Endothelial cell (in vitro differentiated cells): ENCODE data around the gene ARID4B. TPM values are rescaled to one million over a fixed set of nuclear protein-coding genes. Genes with fewer than 3 reads are reported as not detected.

Experiments
- DNase-seq: peaks from one replicate; pipeline ENCODE4 v3.0.0; 2021; ENCODE audit warnings: low spot score
- H3K27ac Mint-ChIP-seq: one replicate; pipeline ENCODE4 v1.8.0; 2021; ENCODE audit warnings: mixed read lengths, inconsistent platforms; ENCODE audit not compliant: unreplicated experiment
- H3K27me3 Mint-ChIP-seq: one replicate; pipeline ENCODE4 v1.8.0; 2021; ENCODE audit warnings: mild to moderate bottlenecking, moderate library complexity, mixed read lengths, inconsistent platforms; ENCODE audit not compliant: unreplicated experiment
- H3K36me3 Mint-ChIP-seq: one replicate; pipeline ENCODE4 v1.8.0; 2021; ENCODE audit warnings: mild to moderate bottlenecking, low read depth, mixed read lengths, inconsistent platforms; ENCODE audit not compliant: unreplicated experiment
- H3K4me1 Mint-ChIP-seq: one replicate; pipeline ENCODE4 v1.8.0; 2021; ENCODE audit warnings: mild to moderate bottlenecking, mixed read lengths, inconsistent platforms; ENCODE audit not compliant: unreplicated experiment
- H3K4me3 Mint-ChIP-seq: one replicate; pipeline ENCODE4 v1.8.0; 2021; ENCODE audit warnings: mild to moderate bottlenecking, mixed read lengths, inconsistent platforms; ENCODE audit not compliant: unreplicated experiment
- H3K9me3 Mint-ChIP-seq: one replicate; pipeline ENCODE4 v1.8.0; 2021; ENCODE audit warnings: mixed read lengths, inconsistent platforms; ENCODE audit not compliant: unreplicated experiment
- total RNA-seq: library from RNA; stranded (reverse); fragmentation: NEBNext Ultra II Directional; extraction: Animal tissue kit (Norgen Biotek cat#: 25700); gene quantifications from one replicate; pipeline ENCODE4 v1.2.1, GENCODE V29; 2021; ENCODE audit not compliant: unreplicated experiment
- TF ChIP-seq, protein P1 (sequence below): fragments of 200-600 bp; sonication (generic); IDR thresholded peaks from one replicate; pipeline ENCODE4 v1.5.0; 2021; ENCODE audit warnings: antibody characterized with exemption; ENCODE audit not compliant: unreplicated experiment

The ARID4B gene
- total RNA-seq, 1 donor from 2014 or later, result 48.2 TPM

DNA sequence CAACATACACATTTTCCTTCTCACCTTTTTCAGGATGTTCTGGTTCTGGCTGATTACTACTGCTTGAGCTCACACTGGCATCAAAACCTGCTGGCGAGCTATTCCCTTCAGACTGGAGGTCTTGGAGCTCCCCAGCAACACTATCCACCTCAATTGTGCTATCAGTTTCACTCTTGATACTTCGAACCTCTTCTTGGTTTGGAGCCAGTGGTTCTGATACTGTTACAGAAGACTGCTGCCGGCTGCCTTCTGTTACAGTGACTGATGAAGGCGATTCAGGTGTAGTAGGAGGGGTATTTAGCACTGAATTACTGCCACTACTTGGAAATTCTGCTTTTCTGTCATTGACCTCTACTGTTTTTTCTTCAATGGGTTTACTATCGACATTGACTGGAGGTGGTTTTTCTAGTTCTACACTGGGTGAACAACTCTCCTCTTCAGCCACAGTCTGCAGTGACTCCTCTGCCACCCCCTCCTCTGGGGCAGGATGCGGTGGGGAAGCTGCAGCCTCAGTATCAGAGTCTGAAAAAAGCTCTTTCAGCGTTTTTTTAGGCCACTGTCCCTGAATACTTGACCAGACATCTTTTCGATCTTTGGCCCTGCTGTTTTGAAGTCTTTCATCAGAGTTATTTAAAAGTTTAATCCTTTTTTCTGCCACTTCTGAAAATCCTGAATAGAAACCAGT, 146.3 kb downstream of the ARID4B start:
- H3K27ac Mint-ChIP-seq, result no peak overlapping the region
- H3K36me3 Mint-ChIP-seq, result peaks cover 18% of the 10 kb centered on the region
- no peak for DNase-seq
- H3K4me3 Mint-ChIP-seq, result peak overlapping the region; percentile 7
- H3K27me3 Mint-ChIP-seq, result no peaks in the 10 kb centered on the region
- H3K9me3 Mint-ChIP-seq, result no peaks in the 10 kb centered on the region
- H3K4me1 Mint-ChIP-seq, result no peaks in the 10 kb centered on the region
- TF ChIP-seq, protein P1, sequence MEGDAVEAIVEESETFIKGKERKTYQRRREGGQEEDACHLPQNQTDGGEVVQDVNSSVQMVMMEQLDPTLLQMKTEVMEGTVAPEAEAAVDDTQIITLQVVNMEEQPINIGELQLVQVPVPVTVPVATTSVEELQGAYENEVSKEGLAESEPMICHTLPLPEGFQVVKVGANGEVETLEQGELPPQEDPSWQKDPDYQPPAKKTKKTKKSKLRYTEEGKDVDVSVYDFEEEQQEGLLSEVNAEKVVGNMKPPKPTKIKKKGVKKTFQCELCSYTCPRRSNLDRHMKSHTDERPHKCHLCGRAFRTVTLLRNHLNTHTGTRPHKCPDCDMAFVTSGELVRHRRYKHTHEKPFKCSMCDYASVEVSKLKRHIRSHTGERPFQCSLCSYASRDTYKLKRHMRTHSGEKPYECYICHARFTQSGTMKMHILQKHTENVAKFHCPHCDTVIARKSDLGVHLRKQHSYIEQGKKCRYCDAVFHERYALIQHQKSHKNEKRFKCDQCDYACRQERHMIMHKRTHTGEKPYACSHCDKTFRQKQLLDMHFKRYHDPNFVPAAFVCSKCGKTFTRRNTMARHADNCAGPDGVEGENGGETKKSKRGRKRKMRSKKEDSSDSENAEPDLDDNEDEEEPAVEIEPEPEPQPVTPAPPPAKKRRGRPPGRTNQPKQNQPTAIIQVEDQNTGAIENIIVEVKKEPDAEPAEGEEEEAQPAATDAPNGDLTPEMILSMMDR, result no peak

DNA sequence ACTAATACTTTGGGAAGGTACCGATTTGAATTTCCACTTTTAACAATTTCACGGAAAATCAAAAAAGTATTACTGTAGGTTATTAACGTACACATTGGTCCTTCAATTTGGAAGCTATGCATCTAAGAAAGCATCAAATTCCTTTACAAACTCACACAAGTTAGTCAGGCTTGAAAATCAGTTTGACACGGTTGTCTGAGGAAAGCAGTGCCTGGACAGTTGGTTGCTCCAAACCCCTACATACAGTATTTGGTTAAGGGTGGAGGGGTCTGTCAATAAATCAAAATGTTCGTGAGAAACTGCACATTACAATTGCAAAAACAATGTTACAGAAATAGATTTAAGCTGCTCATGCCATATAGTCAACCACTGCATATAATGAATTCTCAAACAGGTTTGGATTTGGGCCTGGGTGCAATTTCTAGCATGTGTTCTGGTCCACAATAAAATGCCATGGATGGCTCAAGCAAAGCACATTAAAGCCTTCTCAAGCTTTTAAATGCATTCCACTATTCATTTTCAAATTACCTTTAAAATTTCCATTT, 147.0 kb downstream of the ARID4B start:
- H3K27ac Mint-ChIP-seq, result no peak overlapping the region
- no peak for DNase-seq
- H3K4me3 Mint-ChIP-seq, result peak overlapping the region; percentile 7
- no peaks in the 10 kb centered on the region for H3K9me3 Mint-ChIP-seq
- H3K27me3 Mint-ChIP-seq, result peaks cover 1% of the 10 kb centered on the region
- H3K36me3 Mint-ChIP-seq, result peaks cover 18% of the 10 kb centered on the region
- TF ChIP-seq, protein P1, result no peak
- H3K4me1 Mint-ChIP-seq, result no peaks in the 10 kb centered on the region

DNA sequence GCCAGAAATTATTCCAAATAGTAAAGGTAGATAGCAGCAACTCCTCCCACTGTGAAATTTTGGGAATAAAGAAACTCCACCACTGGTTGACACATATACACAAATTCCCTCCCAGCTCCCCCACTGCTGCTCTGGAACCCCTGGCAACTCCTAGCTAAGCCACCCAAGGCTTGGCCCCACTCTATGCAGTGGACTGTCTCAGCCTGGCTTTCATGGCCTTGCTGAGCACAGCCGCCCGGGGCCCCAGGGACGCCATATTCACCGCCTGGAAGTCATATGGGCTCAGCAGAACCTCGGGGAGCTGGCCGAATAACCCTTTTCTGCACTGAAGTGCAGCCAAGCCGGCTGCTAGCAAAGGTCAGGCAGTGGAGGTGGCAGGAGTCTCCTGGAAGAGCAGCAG, 151.5 kb downstream of the ARID4B start:
- Mint-ChIP-seq H3K4me1 (no peaks in the 10 kb centered on the region), H3K36me3 (peaks cover 12% of the 10 kb centered on the region), H3K27ac (no peak overlapping the region), H3K9me3 (no peaks in the 10 kb centered on the region), H3K27me3 (peaks cover 1% of the 10 kb centered on the region), H3K4me3 (no peak overlapping the region)
- TF ChIP-seq, protein P1, result no peak
- DNase-seq, result no peak

DNA sequence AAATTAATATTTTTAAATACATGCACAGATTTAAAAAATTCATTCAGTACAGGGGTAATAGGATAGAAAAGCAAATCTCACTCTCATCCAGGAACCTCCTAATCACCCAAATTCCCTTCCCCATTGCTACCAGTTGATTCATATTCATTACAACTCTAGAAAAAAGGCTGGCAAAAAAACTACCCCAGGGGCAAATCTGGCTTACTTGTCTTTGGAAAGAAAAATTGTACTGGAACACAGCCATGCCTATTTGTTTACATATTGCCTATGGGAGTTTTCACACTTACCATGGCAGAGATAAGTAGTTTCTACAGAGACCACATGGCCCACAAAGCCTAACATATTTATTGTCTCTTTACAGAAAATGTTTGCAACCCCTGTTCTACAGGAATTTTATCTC, 158.0 kb downstream of the ARID4B start:
- Mint-ChIP-seq H3K36me3 (peaks cover 9% of the 10 kb centered on the region), H3K27me3 (no peaks in the 10 kb centered on the region), H3K27ac (no peak overlapping the region), H3K4me1 (no peaks in the 10 kb centered on the region), H3K4me3 (no peak overlapping the region), H3K9me3 (no peaks in the 10 kb centered on the region)
- no peak for DNase-seq
- TF ChIP-seq, protein P1, result no peak

DNA sequence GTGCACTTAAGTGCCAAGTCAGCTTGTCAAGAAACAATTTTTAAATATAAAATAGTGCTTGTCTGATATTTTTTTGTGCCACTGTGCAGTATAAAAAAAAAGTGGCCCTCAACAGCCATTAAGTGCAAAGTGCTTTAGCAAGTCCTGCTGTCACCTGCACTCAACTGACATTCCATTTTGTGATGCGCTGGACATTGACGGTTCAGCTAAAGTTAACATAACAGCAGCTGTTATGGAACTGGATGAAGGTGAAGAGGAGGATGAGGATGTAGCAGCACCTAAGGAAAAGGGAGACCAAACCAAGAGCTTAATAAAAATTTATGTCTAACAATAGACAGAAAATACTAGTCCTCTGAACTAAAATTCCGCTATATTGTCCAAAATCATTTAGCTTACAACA, 159.6 kb downstream of the ARID4B start:
- no peak for DNase-seq
- Mint-ChIP-seq H3K4me1 (no peaks in the 10 kb centered on the region), H3K27ac (no peak overlapping the region), H3K27me3 (no peaks in the 10 kb centered on the region), H3K4me3 (no peak overlapping the region), H3K36me3 (peaks cover 9% of the 10 kb centered on the region), H3K9me3 (no peaks in the 10 kb centered on the region)
- TF ChIP-seq, protein P1, result no peak
